GM18951 (cell line): ENCODE results near the gene BLOC1S3.

Source experiments
- POLR2A ChIP-seq: IDR thresholded peaks from 4 replicates; pipeline ENCODE4 v1.6.1; 2011; ENCODE audit warnings: mild to moderate bottlenecking; ENCODE audit not compliant: insufficient read length, insufficient read depth; ENCODE audit errors: extremely low read depth
- in situ Hi-C: fragments of 300-500 bp; cut with MboI; formaldehyde crosslinking; loops from one replicate; pipeline ENCODE4 v1.12.0; 2022; ENCODE audit warnings: low sequenced_read_pairs, mixed read lengths, inconsistent platforms; ENCODE audit not compliant: unreplicated experiment

BLOC1S3 gene

DNA sequence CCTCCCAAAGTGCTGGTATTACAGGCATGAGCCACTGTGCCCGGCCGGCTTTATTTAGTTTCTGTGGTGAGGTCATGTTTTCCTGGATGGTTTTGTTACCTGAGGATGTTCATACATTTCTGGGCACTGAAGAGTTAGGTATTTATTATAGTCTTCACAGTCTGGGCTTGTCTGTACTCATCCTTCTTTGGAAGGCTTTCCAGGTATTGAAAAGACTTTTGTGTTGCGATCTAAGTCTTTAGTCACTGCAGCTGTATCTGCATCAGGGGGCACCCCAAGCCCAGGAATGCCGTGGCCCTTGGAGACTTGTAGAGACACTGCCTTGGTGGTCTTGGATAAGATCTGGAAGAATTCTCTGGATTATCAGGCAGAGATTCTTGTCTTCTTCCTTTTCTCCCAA is 12.8 kb downstream of the BLOC1S3 start:
- no peak for TF ChIP-seq POLR2A
- in situ Hi-C loops = no loop called here

DNA sequence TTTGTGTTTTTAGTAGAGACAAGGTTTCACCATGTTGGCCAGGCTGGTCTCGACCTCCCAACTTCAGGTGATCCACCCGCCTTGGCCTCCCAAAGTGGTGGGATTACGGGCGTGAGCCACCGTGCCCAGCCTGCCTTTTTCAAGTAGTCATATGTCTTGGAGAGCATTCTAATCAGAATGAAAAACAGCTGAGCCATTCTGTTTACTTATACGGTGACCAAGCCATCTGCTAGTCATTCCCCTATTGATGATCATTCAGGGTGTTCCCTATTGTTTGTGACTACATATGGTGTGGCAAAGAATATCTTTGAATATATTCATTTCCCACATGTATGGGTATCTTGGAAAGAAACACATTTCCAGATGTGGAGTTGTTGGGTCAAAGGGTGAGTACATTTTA is 17.2 kb downstream of the BLOC1S3 start:
- no peak for TF ChIP-seq POLR2A
- in situ Hi-C loops = no loop called here

DNA sequence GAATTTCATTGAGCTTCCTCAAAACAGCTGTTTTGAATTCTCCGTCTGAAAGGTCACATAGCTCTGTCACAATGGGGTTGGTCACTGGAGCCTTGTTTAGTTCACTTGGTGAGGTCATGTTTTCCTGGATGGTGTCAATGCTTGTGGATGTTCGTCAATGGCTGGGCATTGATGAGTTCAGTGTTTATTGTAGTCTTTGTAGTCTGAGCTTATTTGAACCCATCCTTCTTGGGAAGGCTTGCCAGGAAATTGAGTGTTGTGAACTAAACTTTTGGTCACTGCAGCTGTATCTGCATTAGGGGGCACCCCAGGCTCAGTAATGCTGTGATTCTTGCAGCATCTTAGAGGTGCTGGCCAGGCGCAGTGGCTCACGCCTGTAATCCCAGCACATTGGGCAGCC is 22.0 kb downstream of the BLOC1S3 start:
- TF ChIP-seq POLR2A = no peak
- in situ Hi-C loops = no loop called here

DNA sequence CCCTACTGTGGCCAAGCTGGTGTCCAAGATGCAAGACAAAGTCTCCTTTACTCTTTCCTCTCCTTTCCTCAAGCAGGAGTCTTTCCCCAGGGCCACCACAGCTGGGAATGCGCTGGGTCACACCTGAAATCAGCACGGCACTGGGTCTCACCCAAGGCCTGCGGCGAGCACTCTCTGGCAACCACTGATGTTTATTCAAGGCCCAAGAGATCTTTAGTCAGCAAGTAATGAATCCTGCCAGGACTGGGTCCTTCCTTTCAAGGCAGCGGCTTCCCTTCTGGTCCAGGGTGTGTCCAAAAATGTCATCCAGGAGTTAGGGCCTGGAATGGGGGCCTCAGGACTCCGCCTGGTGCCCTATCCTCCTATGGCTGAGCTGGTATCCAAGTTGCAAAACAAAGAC is 24.1 kb downstream of the BLOC1S3 start:
- in situ Hi-C loops = no loop called here
- TF ChIP-seq POLR2A = no peak

DNA sequence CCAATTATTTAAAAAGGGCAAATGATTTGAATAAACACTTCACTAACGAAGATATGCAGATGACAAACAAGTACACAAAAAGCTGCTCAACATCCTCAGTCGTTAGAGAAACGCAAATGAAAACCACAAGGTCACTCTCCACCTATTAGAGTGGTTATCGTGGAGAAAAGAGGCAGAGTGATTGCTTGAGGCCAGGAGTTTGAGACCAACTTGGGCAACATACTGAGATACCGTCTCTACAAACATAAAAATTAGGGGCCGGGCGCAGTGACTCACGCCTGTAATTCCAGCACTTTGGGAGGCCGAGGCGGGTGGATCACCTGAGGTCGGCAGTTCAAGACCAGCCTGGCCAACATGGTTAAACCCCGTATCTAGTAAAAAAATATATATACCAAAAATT is 27.2 kb downstream of the BLOC1S3 start:
- no peak for TF ChIP-seq POLR2A
- in situ Hi-C loops = no loop called here

DNA sequence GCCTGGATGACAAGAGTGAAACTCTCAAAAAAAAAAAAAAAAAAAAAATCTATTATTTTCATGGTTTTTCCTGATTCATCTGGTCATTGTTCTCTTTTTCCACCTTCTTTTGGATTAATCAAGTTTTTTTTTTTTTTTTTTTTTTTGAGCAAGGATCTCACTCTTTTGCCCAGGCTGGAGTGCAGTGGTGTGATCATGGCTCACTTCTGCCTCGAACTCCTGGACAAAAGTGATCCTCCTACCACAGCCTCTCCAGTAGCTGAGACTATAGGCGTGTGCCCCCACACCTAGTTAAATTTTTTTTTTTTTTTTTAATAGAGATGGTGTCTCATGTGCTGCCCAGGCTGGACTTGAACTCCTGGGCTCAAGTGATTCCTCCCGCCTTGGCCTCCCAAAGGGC is 27.7 kb downstream of the BLOC1S3 start:
- TF ChIP-seq POLR2A = no peak
- in situ Hi-C loops = no loop called here

DNA sequence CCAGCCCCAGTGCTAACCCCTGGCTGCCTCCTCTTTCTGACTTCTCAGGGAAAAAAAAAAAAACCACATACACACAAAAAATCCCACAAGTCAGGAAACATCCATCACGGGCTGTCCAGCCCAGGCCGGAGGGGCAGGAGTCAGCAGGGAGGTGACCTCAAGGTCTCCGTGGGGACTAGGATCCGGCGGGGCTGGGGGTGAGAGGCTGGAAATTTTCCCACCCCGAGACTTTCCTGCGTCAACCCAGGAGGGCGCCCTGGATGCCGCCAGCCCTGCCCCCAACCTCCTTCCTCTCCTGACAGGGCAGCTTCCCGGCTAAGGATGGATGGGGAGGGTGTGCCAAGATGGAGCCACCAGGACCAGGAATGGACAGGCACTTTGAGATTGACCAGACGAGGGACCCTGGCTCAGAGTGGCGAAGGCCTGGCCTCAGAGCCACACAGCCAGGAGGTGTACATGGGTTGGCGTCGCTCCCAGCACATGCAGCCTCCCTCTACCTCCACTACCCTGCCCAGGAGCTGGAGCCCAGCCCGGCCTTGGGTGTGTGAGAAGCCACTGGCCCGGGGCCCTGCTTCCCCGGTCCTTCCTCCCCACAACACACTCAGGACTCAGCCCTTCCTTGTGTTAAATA is 33.3 kb downstream of the BLOC1S3 start:
- in situ Hi-C loops = no loop called here
- TF ChIP-seq POLR2A = no peak

DNA sequence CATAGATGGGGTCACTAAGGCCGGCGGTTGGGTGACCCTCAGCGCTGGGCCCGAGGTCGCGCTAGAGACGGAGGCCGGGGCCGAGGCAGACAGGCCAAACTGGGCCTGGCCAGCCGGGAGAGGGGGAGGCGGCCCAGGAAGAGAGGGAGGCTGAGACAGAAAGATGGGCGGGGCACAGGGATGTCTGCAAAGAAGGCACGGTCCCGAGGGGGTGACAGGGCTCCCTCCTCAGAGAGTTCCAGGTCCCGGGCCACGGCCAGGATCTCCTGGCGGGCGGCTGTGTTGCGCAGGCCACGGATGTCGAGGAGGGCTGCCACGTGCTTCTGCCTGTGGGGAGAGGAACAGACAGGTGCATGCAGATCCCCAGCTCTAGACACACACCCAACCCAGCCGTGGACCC is 34.4 kb downstream of the BLOC1S3 start:
- in situ Hi-C loops = no loop called here
- TF ChIP-seq POLR2A = no peak

DNA sequence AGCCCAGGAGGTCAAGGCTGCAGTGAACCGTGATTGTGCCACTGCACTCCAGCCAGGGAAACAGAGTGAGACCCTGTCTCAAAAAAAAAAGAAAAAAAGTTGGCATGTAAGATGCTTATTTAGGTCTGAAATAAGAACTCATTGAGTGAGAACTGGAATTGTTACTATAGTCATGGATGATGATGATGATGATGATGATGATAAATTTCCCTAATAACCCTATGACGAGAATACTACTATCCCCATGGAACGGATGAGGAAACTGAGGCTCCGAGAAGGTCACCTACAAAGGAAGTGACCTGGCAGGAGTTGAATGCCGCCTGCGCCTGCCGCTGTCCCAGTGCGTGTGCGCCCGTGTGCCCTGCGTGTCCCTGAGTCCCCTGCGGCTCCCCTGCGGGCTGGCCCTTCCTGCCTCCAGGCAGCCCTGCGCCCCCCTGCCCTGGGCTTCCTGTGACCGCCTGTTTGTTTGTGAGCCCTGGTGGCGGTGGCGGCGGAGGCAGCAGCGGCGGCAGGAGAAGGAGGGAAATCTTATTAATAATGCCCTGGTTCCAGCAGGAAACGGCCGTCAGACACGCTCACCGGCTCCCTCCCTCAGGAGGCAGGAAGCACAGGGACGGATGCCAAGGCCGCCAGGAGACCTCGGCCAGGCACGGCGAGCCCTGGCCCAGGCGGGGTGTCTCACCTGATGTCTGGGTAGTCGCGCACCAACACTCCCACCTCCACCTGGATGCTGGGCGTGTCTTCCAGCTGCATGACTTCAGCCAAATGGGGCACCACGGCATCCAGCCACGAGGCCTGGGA is 37.0 kb downstream of the BLOC1S3 start:
- no peak for TF ChIP-seq POLR2A
- in situ Hi-C loops = no loop called here

DNA sequence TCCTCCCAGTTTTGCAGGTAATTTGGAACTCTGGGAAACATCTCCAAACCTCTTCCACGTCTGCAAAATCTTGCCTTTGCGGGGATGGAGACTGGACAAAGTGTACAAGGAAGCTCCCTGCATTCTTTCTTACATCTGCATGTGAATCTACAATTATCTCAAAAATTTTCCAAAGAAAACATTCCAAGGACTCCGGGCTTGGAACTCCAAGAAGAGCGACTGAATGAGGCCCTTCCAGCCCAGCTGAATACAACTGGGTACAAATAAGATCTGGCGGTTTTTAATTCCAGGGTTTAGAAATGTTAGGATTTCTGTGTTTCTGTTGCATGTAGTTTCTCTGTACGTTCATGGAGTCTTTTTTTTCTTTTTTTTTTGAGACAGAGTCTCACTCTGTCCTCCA is 38.1 kb downstream of the BLOC1S3 start:
- TF ChIP-seq POLR2A = no peak
- in situ Hi-C loops = no loop called here

DNA sequence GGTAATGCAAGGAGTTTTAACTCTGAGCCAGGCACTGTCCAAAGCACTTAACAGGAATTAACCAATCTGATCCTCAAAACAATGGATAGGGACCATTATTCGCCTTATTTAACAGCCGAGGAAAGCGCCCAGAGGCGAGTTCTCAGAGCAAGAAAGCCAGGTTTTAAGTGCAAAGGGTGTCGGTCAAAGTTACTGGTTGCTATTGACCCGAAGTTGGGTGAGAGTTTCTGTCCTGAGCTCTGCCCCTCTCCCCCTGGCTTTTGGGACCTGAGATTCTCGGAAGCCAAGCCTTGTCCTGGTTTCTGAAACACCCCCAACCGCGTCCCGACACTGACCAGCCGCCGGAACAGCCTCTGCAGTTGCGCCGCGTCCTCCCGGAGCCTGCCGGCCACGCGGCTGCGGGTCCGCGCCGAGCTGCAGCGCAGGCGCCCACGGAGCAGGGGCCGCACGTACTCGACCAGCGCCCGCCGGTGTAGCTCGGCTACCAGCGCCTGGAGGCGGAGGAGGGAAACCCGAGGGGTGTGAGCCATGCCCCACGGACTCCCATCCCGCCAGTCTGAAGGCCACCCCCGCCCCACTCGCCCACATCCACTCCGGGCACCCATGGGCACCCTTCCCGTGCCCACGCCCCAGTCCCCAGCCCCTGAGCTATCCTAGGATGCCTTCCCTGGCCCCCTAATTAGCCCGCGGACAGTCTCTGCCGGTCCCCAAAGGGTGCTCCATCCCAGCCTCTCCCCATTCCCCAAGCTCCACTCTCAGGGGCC is 38.8 kb downstream of the BLOC1S3 start:
- TF ChIP-seq POLR2A = no peak
- in situ Hi-C loops = no loop called here

DNA sequence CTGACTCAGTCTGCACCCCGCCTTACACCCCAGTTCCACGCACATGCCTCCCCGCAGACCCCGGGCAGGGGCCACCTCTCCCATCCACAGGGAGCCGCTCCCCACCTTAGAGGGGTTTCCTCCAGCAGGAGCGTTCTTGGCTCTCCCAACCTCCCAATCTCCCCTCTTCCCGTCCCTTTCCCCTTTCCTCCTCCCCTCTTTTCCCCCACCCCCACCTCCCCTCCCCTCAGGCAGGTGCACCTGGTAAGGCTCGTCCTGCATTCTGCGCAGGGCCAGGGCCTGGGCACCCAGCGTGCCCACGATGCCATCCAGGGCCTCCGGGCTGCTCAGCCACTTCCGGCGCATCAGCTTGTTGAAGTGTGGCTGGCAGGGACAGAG is 39.4 kb downstream of the BLOC1S3 start:
- TF ChIP-seq POLR2A = no peak
- in situ Hi-C loops = no loop called here

DNA sequence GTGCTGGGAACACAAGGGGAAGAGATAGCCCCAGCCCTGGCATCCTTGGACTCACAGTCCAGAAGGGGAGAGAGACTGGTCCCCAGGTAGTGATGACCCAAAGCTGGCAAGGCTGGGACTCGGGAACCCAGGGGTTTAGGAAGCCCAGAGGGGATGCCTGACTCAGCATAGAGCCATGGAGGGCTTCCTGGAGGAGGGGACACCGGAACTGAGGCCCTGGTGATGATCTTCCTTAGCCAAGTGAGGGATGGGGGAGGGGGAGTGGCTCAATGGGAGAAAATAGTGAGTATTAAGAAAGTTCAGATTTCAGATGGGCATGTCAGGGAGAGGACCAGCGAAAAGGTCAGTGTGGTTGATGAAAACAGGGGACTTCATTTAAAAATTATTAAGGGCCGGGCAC is 39.8 kb downstream of the BLOC1S3 start:
- no peak for TF ChIP-seq POLR2A
- in situ Hi-C loops = no loop called here

DNA sequence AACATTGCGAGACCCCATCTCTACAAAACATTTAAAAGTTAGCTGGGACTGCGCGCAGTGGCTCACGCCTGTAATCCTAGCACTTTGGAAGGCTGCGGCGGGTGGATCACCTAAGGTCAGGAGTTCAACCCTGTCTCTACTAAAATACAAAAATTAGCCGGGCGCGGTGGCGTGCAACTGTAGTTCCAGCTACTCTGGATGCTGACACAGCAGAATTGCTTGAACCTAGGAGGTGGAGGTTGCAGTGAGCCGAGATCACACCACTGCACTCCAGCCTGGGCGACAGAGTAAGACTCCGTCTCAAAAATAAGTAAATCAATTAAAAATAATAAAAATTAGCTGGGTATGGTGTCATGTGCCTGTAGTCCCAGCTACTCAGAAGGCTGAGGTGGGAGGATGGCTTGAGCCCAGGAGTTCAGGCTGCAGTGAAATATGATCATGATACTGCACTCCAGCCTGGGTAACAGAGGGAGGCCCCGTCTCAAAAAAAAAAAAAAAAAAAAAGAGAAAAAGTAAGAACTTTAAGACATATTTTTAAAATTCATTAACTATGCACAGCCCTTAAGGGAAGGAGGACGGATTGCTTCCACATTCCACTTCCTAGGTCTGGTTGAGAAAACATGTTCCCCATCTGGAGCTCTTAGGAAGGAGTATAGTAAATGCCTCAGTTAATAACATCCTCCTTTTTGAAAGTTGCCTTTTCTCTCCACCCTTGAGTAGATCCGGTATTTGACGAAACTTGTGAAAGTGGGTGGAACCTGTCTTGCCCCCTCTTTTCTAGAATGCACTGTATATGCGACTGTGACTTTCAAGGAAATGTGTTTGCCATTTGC is 40.5 kb downstream of the BLOC1S3 start:
- no peak for TF ChIP-seq POLR2A
- in situ Hi-C loops = no loop called here
